Suprapubic skin (tissue), 4 donors: ENCODE results near the gene MAPK1IP1L.

Experiments
- CTCF ChIP-seq, 2 donors: fragments of 200-600 bp in 1 of 2; fragments of 450-650 bp in 1 of 2; sonication (generic) in 1 of 2; IDR thresholded peaks; one replicate each; pipeline ENCODE4 v1.5.1; 2016 to 2019; ENCODE audit warnings: antibody characterized with exemption in 2 of 2, mild to moderate bottlenecking in 1 of 2, moderate library complexity in 1 of 2
- EP300 ChIP-seq: sonication (generic); formaldehyde crosslinking; IDR thresholded peaks from one replicate; pipeline ENCODE4 v1.6.1; 2017; ENCODE audit warnings: antibody characterized with exemption
- POLR2A ChIP-seq, 2 donors: fragments of 450-650 bp; IDR thresholded peaks; one replicate each; pipeline ENCODE4 v1.6.1; 2017; ENCODE audit warnings: antibody characterized with exemption in 2 of 2, mild to moderate bottlenecking in 2 of 2, moderate library complexity in 2 of 2
- POLR2AphosphoS5 ChIP-seq, 3 donors: sonication (generic); formaldehyde crosslinking; IDR thresholded peaks; one replicate each; pipeline ENCODE4 v1.6.1; 2017; ENCODE audit warnings: antibody characterized with exemption in 3 of 3

DNA sequence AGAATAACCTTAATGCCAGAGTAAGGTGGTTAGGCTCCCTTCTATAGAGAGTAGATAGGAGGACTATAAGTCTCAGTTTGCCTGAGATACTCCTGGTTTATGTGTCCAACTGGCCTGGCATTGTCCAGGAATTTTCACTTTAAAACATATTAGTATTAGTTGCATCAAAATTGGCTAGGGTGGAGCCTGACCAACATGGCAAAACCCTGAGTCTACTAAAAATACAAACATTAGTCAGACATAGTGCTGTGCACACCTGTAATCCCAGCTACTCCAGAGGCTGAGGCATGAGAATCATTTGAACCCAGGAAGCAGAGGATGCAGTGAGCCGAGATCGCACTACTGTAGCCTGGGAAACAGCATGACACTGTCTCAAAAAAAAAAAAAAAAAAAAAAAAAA, 36.4 kb upstream of the MAPK1IP1L start:
- TF ChIP-seq CTCF (IDR thresholded peaks at IDR 0.05) (no peak), POLR2A (IDR thresholded peaks at IDR 0.05) (no peak), EP300 (no peak), POLR2AphosphoS5 (IDR thresholded peaks at IDR 0.05) (no peak)
